NB4 (cell line): ENCODE data around the gene B3GALT5.

ENCODE experiments used
- DNase-seq: peaks from one replicate; pipeline ENCODE4 v3.0.0; 2010; ENCODE audit warnings: low read depth
- H3K4me3 ChIP-seq: one replicate; pipeline ENCODE4 v1.5.1; 2011; ENCODE audit warnings: mild to moderate bottlenecking, low read depth, low read length, moderate library complexity
- CTCF ChIP-seq: IDR thresholded peaks from one replicate; pipeline ENCODE4 v1.5.1; 2012; ENCODE audit warnings: low read depth, low read length
- MAX ChIP-seq: IDR thresholded peaks from 2 replicates; pipeline ENCODE4 v1.6.1; 2011; ENCODE audit warnings: low read depth, low read length
- MYC ChIP-seq: IDR thresholded peaks from 2 replicates; pipeline ENCODE4 v1.6.1; 2011; ENCODE audit warnings: low read depth, low read length
- POLR2A ChIP-seq: IDR thresholded peaks from 2 replicates; pipeline ENCODE4 v1.6.1; 2011; ENCODE audit warnings: mild to moderate bottlenecking; ENCODE audit not compliant: insufficient read length; ENCODE audit errors: extremely low read depth

Gene B3GALT5

GRCh38 chr21:39654951-39655350, 42.2 kb downstream of the B3GALT5 start:
- no peak overlapping the region for H3K4me3 ChIP-seq
- no peak for DNase-seq
- TF ChIP-seq MYC (no peak), CTCF (no peak), POLR2A (no peak), MAX (no peak)

- TF ChIP-seq POLR2A (no peak), MAX (no peak), MYC (no peak), CTCF (no peak)
- H3K4me3 ChIP-seq, result no peak overlapping the region
- DNase-seq, result no peak
These were observed 42.8 kb downstream of the B3GALT5 start for GRCh38 chr21:39655589-39655988.

GRCh38 chr21:39656209-39656608, 43.5 kb downstream of the B3GALT5 start:
- DNase-seq, result no peak
- TF ChIP-seq CTCF (no peak), MAX (no peak), POLR2A (no peak), MYC (no peak)
- H3K4me3 ChIP-seq, result no peak overlapping the region

GRCh38 chr21:39657091-39657689, 44.5 kb downstream of the B3GALT5 start:
- TF ChIP-seq MAX, result no peak
- TF ChIP-seq CTCF, result no peak
- TF ChIP-seq POLR2A, result no peak
- TF ChIP-seq MYC, result no peak
- H3K4me3 ChIP-seq, result no peak overlapping the region
- no peak for DNase-seq

GRCh38 chr21:39658066-39658465, 45.3 kb downstream of the B3GALT5 start:
- H3K4me3 ChIP-seq, result no peak overlapping the region
- no peak for DNase-seq
- TF ChIP-seq CTCF (no peak), POLR2A (no peak), MAX (no peak), MYC (no peak)
